IMR-90 (cell line): ENCODE results near the gene ADAMTS6. TPM values are rescaled to one million over a fixed set of nuclear protein-coding genes. Genes with fewer than 3 reads are reported as not detected.

Source experiments
- ATAC-seq: fragments of 200-7000 bp; cut with Tn5 transposase; 2 replicates; pipeline ENCODE4 v1.9.1; 2020; ENCODE audit warnings: low read depth, mild to moderate bottlenecking, moderate library complexity
- BruUV-seq: library from RNA; stranded (reverse); fragments of 400-500 nt; replicated peaks from 2 replicates; lab custom pipeline; 2021; lab: Mats Ljungman, UMichigan
- CTCF ChIA-PET: fragments of 300-600 bp; formaldehyde crosslinking; extraction: SDS; loops from one replicate; lab custom pipeline; 2021; ENCODE audit warnings: antibody characterized with exemption; lab: Yijun Ruan, JAX
- POLR2A ChIA-PET: fragments of 300-600 bp; sonication (Branson Sonifier 250); formaldehyde crosslinking; loops from one replicate; lab custom pipeline; 2022; ENCODE audit warnings: antibody characterized with exemption; ENCODE audit not compliant: unreplicated experiment; lab: Charles Lee
- DNase-seq: peaks from one replicate; pipeline ENCODE4 v3.0.0; 2013
- H2AFZ ChIP-seq: replicated peaks from 2 replicates; pipeline ENCODE3; 2013; ENCODE audit warnings: low read length, mild to moderate bottlenecking; ENCODE audit not compliant: poor library complexity
- H2AK5ac ChIP-seq: 2 replicates; pipeline ENCODE4 v1.6.1; 2013; ENCODE audit warnings: low read depth, low read length, inconsistent platforms
- H2AK9ac ChIP-seq: replicated peaks from 2 replicates; pipeline ENCODE3; 2013; ENCODE audit warnings: mild to moderate bottlenecking, low read depth, low read length, moderate library complexity; ENCODE audit not compliant: poor library complexity
- H2BK120ac ChIP-seq: 2 replicates; pipeline ENCODE4 v1.6.1; 2013; ENCODE audit warnings: low read depth, low read length, inconsistent platforms
- H2BK15ac ChIP-seq: 3 replicates; pipeline ENCODE4 v1.6.1; 2013; ENCODE audit warnings: low read depth, low read length, inconsistent platforms
- H2BK20ac ChIP-seq: 2 replicates; pipeline ENCODE4 v1.6.1; 2013; ENCODE audit warnings: low read depth, mild to moderate bottlenecking, inconsistent platforms, low read length, moderate library complexity
- H2BK5ac ChIP-seq: 2 replicates; pipeline ENCODE4 v1.6.1; 2013; ENCODE audit warnings: mild to moderate bottlenecking, low read depth, low read length, inconsistent platforms; ENCODE audit not compliant: poor library complexity, severe bottlenecking
- H3K14ac ChIP-seq: replicated peaks from 2 replicates; pipeline ENCODE4 v1.6.1; 2013; ENCODE audit warnings: low read depth, low read length, inconsistent platforms
- H3K18ac ChIP-seq: 2 replicates; pipeline ENCODE4 v1.6.1; 2013; ENCODE audit warnings: low read depth, low read length, control low read depth
- H3K23ac ChIP-seq: 2 replicates; pipeline ENCODE4 v1.6.1; 2013; ENCODE audit warnings: low read depth, low read length, inconsistent platforms
- H3K27ac ChIP-seq: 2 replicates; pipeline ENCODE4 v1.5.1; 2013; ENCODE audit warnings: mild to moderate bottlenecking, control low read depth, low read length; ENCODE audit not compliant: insufficient read depth
- H3K27me3 ChIP-seq: 2 replicates; pipeline ENCODE4 v1.6.1; 2013; ENCODE audit warnings: low read length; ENCODE audit not compliant: control insufficient read depth, insufficient read depth
- H3K36me3 ChIP-seq: 2 replicates; pipeline ENCODE4 v1.6.1; 2013; ENCODE audit warnings: low read length, mixed read lengths; ENCODE audit not compliant: control insufficient read depth, insufficient read depth
- H3K4ac ChIP-seq: 2 replicates; pipeline ENCODE4 v1.6.1; 2013; ENCODE audit warnings: low read depth, low read length, inconsistent platforms
- H3K4me1 ChIP-seq: 2 replicates; pipeline ENCODE4 v1.6.1; 2013; ENCODE audit warnings: low read length, mixed read lengths; ENCODE audit not compliant: control insufficient read depth, insufficient read depth
- H3K4me2 ChIP-seq: 2 replicates; pipeline ENCODE4 v1.6.1; 2013; ENCODE audit warnings: low read depth, mild to moderate bottlenecking, control low read depth, low read length, moderate library complexity
- H3K4me3 ChIP-seq: 2 replicates; pipeline ENCODE4 v1.5.1; 2013; ENCODE audit warnings: low read depth, mild to moderate bottlenecking, control low read depth, low read length, moderate library complexity; ENCODE audit not compliant: insufficient read depth
- H3K56ac ChIP-seq: 2 replicates; pipeline ENCODE4 v1.6.1; 2013; ENCODE audit warnings: low read length, inconsistent platforms; ENCODE audit not compliant: insufficient read depth; ENCODE audit errors: extremely low read depth
- H3K79me1 ChIP-seq, 2 experiments: 2 replicates each; pipeline ENCODE4 v1.6.1; 2013; ENCODE audit warnings: low read length in 2 of 2, inconsistent platforms in 1 of 2, low read depth in 1 of 2
- H3K9ac ChIP-seq: 2 replicates; pipeline ENCODE4 v1.6.1; 2013; ENCODE audit warnings: low read depth, low read length, control low read depth
- H3K9me1 ChIP-seq: 2 replicates; pipeline ENCODE4 v1.6.1; 2013; ENCODE audit warnings: low read length, inconsistent platforms; ENCODE audit not compliant: insufficient read depth
- H3K9me3 ChIP-seq: 2 replicates; pipeline ENCODE4 v1.6.1; 2013; ENCODE audit warnings: low read length; ENCODE audit not compliant: control insufficient read depth, insufficient read depth
- H4K20me1 ChIP-seq: 2 replicates; pipeline ENCODE4 v1.6.1; 2013; ENCODE audit warnings: low read length, inconsistent platforms; ENCODE audit not compliant: insufficient read depth
- H4K5ac ChIP-seq: 2 replicates; pipeline ENCODE4 v1.6.1; 2013; ENCODE audit warnings: mild to moderate bottlenecking, low read depth, low read length, control low read depth
- H4K8ac ChIP-seq, 2 experiments: 2 replicates each; pipeline ENCODE4 v1.6.1; 2013; ENCODE audit warnings: low read depth in 2 of 2, low read length in 2 of 2, control low read depth in 1 of 2, inconsistent platforms in 1 of 2
- H4K91ac ChIP-seq: 2 replicates; pipeline ENCODE4 v1.6.1; 2013; ENCODE audit warnings: low read depth, low read length, inconsistent platforms; ENCODE audit not compliant: insufficient read depth
- BHLHE40 ChIP-seq: fragments of 150-350 bp; IDR thresholded peaks from 2 replicates; pipeline ENCODE4 v1.6.1; 2016; ENCODE audit warnings: mild to moderate bottlenecking, low read depth, low read length
- CEBPB ChIP-seq: IDR thresholded peaks from 2 replicates; pipeline ENCODE4 v1.6.1; 2012; ENCODE audit warnings: low read depth, low read length, improper control_type of control experiment
- CHD1 ChIP-seq: IDR thresholded peaks from 2 replicates; pipeline ENCODE4 v1.6.1; 2012; ENCODE audit warnings: low read depth, low read length, improper control_type of control experiment
- FOS ChIP-seq: fragments of 150-350 bp; IDR thresholded peaks from 2 replicates; pipeline ENCODE4 v1.6.1; 2016; ENCODE audit warnings: low read depth, low read length
- MAFK ChIP-seq: IDR thresholded peaks from 2 replicates; pipeline ENCODE4 v1.6.1; 2012; ENCODE audit warnings: low read depth, low read length, improper control_type of control experiment
- MAZ ChIP-seq: IDR thresholded peaks from 2 replicates; pipeline ENCODE4 v1.6.1; 2012; ENCODE audit warnings: low read depth, mild to moderate bottlenecking, low read length, improper control_type of control experiment, moderate library complexity, borderline replicate concordance
- MXI1 ChIP-seq: IDR thresholded peaks from 2 replicates; pipeline ENCODE4 v1.6.1; 2012; ENCODE audit warnings: low read depth, mild to moderate bottlenecking, low read length, moderate library complexity, borderline replicate concordance
- NFE2L2 ChIP-seq: fragments of 150-350 bp; IDR thresholded peaks from 2 replicates; pipeline ENCODE4 v1.6.1; 2016; ENCODE audit warnings: low read depth, mild to moderate bottlenecking, low read length
- POLR2A ChIP-seq: IDR thresholded peaks from 2 replicates; pipeline ENCODE4 v1.6.1; 2012; ENCODE audit warnings: mild to moderate bottlenecking, low read depth, low read length
- RAD21 ChIP-seq: IDR thresholded peaks from 2 replicates; pipeline ENCODE4 v1.6.1; 2012; ENCODE audit warnings: low read length, improper control_type of control experiment
- RCOR1 ChIP-seq: IDR thresholded peaks from 2 replicates; pipeline ENCODE4 v1.6.1; 2012; ENCODE audit warnings: mild to moderate bottlenecking, low read length, improper control_type of control experiment; ENCODE audit not compliant: insufficient replicate concordance
- RFX5 ChIP-seq: IDR thresholded peaks from 2 replicates; pipeline ENCODE4 v1.8.0; 2012; ENCODE audit warnings: low read depth, mild to moderate bottlenecking, low read length, moderate library complexity
- SMC3 ChIP-seq: fragments of 150-350 bp; IDR thresholded peaks from 2 replicates; pipeline ENCODE4 v1.6.1; 2016; ENCODE audit warnings: low read depth, mild to moderate bottlenecking, antibody characterized with exemption, low read length, moderate library complexity
- WGBS, 2 experiments: methylation state at CpG; one replicate each; pipeline versions ENCODE4 v1.1.5 to v1.1.7; 2013; ENCODE audit warnings: missing lambda C conversion rate in 2 of 2; ENCODE audit not compliant: insufficient read length in 1 of 2; ENCODE audit errors: extremely low coverage in 2 of 2; 5-methylcytosine and 5-hydroxymethylcytosine counted together
- dilution Hi-C: fragments of 300-500 bp; cut with HindIII; formaldehyde crosslinking; loops from one replicate; pipeline ENCODE4 v1.14.3; 2018; ENCODE audit warnings: low sequenced_read_pairs; ENCODE audit not compliant: unreplicated experiment
- in situ Hi-C: fragments of 300-500 bp; cut with MboI; formaldehyde crosslinking; loops from 3 replicates; pipeline ENCODE4 v1.14.3; 2019; ENCODE audit warnings: low sequenced_read_pairs, inconsistent platforms, mixed read lengths
- intact Hi-C: fragments of 100-400 bp; cut with micrococcal nuclease; formaldehyde crosslinking; loops from 2 replicates; pipeline ENCODE4 v1.10.0; 2022
- polyA plus RNA-seq, 3 experiments: library from polyadenylated mRNA; depleted of rRNA; stranded (reverse); fragments of >200 nt; gene quantifications; 2 replicates each; pipeline ENCODE4 v1.2.3, GENCODE V29; 2012; ENCODE audit warnings: low replicate concordance in 1 of 3
- total RNA-seq: library from RNA; depleted of rRNA; stranded (reverse); fragments of >200 nt; gene quantifications from 2 replicates; pipeline ENCODE4 v1.2.3, GENCODE V29; 2012
- TF ChIP-seq, protein P1 (sequence below): fragments of 150-350 bp; IDR thresholded peaks from 2 replicates; pipeline ENCODE4 v1.6.1; 2016; ENCODE audit warnings: low read depth, mild to moderate bottlenecking, low read length, moderate library complexity, borderline replicate concordance
- TF ChIP-seq, protein P2 (sequence below): fragments of 150-350 bp; IDR thresholded peaks from 2 replicates; pipeline ENCODE4 v1.6.1; 2017; ENCODE audit warnings: mild to moderate bottlenecking, antibody characterized with exemption, low read length, low read depth
- TF ChIP-seq, protein P3 (sequence below): conservative IDR thresholded peaks from 2 replicates; pipeline ENCODE4 v1.5.1; 2012; ENCODE audit warnings: mild to moderate bottlenecking, low read depth, low read length, improper control_type of control experiment

The ADAMTS6 gene
- total and polyA plus RNA-seq, 2 of the 4 experiments (the other 2 are of a cell fraction) = 23.9 to 173 TPM

DNA sequence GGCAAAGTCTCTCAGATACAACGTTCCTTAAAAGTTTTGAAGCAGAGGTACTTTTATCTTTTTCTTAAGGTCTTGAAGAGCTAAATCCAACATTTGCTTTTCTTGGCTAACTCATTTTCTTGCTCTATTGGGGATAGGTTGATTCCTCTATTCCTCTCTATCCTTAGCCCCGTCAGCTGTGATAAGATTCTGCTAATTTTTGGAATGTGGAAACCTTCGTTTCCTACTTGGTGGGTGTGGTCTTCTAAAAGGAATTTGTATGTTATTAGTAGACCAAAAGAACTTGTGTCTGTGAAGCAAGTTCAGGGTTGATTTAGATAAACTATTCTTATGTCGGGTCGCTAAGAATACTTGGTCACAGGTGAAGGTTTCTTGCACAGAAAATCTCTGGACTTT is 308.6 kb downstream of the ADAMTS6 start:
- Histone ChIP-seq H3K9ac (no peak overlapping the region), H3K36me3 (peaks cover 10% of the 10 kb centered on the region)

More for the DNA sequence above, 308.6 kb downstream of the ADAMTS6 start:
- ChIA-PET POLR2A (no interaction called here), CTCF (no interaction called here)
- no peak for ATAC-seq
- no peak overlapping the region for H3K4ac ChIP-seq
- H3K14ac ChIP-seq = no peak overlapping the region
- H4K5ac ChIP-seq = no peak overlapping the region; the same call in 1 of the 2 replicates
- H4K91ac ChIP-seq = no peak overlapping the region
- H2BK20ac ChIP-seq = peak overlapping the region; percentile 26; the same call in 1 of the 2 replicates
- H3K4me3 ChIP-seq = no peak overlapping the region
- no peak for TF ChIP-seq NFE2L2
- TF ChIP-seq POLR2A = no peak
- TF ChIP-seq MAFK = no peak
- no peak for TF ChIP-seq MAZ
- no peak for TF ChIP-seq MXI1
- no peak for TF ChIP-seq RAD21
- no peak for TF ChIP-seq RFX5
- no peak for TF ChIP-seq BHLHE40
- TF ChIP-seq RCOR1 = no peak
- TF ChIP-seq, protein P1, sequence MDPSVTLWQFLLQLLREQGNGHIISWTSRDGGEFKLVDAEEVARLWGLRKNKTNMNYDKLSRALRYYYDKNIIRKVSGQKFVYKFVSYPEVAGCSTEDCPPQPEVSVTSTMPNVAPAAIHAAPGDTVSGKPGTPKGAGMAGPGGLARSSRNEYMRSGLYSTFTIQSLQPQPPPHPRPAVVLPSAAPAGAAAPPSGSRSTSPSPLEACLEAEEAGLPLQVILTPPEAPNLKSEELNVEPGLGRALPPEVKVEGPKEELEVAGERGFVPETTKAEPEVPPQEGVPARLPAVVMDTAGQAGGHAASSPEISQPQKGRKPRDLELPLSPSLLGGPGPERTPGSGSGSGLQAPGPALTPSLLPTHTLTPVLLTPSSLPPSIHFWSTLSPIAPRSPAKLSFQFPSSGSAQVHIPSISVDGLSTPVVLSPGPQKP = no peak
- TF ChIP-seq SMC3 = no peak
- no peak for TF ChIP-seq FOS
- no peak for TF ChIP-seq CHD1
- TF ChIP-seq, protein P2, sequence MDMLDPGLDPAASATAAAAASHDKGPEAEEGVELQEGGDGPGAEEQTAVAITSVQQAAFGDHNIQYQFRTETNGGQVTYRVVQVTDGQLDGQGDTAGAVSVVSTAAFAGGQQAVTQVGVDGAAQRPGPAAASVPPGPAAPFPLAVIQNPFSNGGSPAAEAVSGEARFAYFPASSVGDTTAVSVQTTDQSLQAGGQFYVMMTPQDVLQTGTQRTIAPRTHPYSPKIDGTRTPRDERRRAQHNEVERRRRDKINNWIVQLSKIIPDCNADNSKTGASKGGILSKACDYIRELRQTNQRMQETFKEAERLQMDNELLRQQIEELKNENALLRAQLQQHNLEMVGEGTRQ = no peak
- no peak for TF ChIP-seq CEBPB
- TF ChIP-seq, protein P3, sequence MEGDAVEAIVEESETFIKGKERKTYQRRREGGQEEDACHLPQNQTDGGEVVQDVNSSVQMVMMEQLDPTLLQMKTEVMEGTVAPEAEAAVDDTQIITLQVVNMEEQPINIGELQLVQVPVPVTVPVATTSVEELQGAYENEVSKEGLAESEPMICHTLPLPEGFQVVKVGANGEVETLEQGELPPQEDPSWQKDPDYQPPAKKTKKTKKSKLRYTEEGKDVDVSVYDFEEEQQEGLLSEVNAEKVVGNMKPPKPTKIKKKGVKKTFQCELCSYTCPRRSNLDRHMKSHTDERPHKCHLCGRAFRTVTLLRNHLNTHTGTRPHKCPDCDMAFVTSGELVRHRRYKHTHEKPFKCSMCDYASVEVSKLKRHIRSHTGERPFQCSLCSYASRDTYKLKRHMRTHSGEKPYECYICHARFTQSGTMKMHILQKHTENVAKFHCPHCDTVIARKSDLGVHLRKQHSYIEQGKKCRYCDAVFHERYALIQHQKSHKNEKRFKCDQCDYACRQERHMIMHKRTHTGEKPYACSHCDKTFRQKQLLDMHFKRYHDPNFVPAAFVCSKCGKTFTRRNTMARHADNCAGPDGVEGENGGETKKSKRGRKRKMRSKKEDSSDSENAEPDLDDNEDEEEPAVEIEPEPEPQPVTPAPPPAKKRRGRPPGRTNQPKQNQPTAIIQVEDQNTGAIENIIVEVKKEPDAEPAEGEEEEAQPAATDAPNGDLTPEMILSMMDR = no peak
- H3K9me1 ChIP-seq = peaks cover 4% of the 10 kb centered on the region; the same call in 1 of the 2 replicates
- dilution Hi-C loops (no loop called here), intact Hi-C loops (no loop called here), in situ Hi-C loops (no loop called here)
- H3K4me1 ChIP-seq = no peaks in the 10 kb centered on the region; the same call in 1 of the 2 replicates
- no peak overlapping the region for H3K27ac ChIP-seq
- peak overlapping the region; percentile 60 for H2BK5ac ChIP-seq
- H2AFZ ChIP-seq = no peak overlapping the region
- no peaks in the 10 kb centered on the region for H3K27me3 ChIP-seq
- DNase-seq = no peak
- H3K56ac ChIP-seq = no peak overlapping the region
- H4K8ac ChIP-seq = peak overlapping the region in 1 of 2 experiments; percentile 52; a peak in 3 of 4 replicates
- H4K20me1 ChIP-seq = no peaks in the 10 kb centered on the region
- no TSS peak for BruUV-seq
- no peak overlapping the region for H3K4me2 ChIP-seq
- no peak overlapping the region for H2AK5ac ChIP-seq
- no peak overlapping the region for H2BK15ac ChIP-seq
- no CpG with 5 or more reads among the region's 5 CpGs for WGBS, 2 experiments
- H3K18ac ChIP-seq = no peak overlapping the region; the same call in 1 of the 2 replicates
- peaks cover 0 to 8% of the 10 kb centered on the region in 2 experiments; a peak in 3 of 4 replicates for H3K79me1 ChIP-seq
- no peak overlapping the region for H2AK9ac ChIP-seq
- H3K9me3 ChIP-seq = no peaks in the 10 kb centered on the region
- H2BK120ac ChIP-seq = no peak overlapping the region
- no peak overlapping the region for H3K23ac ChIP-seq
